ENCODE measurements around the gene C1orf159. TPM values are rescaled to one million over a fixed set of nuclear protein-coding genes. Genes with fewer than 3 reads are reported as not detected.

The C1orf159 gene
- total RNA-seq, 4 donors from 2014 or later = 6.9 to 19.6 (median 14.7) TPM

DNA sequence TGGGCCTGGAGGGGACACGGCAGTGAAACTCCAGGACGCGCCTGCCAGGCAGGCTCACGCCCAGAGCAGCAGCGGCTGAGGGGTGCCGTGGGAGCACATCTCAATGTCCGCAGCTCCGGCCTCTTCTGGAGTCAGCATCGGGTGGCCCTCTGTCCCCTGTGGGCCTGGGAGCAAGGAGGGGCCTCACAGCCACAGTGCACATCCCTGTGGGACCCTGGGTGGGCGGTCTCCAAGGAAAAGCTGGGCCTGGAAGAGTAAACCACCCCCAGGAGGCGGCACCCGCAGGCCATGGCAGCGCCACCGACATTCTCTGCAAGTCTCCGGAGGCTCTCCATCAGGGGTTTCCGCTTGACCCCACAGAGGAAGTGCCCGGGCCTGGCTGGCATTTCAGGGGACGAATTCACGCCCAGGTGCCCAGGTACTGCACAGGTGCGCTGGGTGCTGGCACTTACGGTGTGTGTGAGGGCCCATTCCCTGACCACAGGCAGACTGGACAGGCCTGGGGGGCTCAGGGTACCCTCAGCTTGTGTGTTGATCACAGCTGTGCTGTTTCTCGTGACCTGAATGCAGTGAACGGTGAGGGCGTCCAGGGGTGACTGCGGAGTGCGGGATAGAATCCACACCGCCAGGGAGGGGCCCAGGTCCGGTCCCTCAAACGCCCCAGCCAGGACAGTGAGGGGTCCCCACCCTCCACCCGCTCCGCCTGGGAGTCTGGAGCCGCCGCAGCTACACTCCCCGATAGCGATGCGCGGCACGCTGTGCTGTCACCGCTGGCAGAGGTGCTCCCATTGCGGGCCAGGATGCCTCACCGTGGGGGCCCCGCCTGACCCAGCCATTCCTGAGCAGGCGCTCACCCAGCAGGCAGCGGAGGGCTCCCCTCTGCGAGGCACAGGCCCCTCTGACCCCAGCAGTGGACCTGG is 25.2 kb downstream of the C1orf159 start:
- DNase-seq = no peak

DNA sequence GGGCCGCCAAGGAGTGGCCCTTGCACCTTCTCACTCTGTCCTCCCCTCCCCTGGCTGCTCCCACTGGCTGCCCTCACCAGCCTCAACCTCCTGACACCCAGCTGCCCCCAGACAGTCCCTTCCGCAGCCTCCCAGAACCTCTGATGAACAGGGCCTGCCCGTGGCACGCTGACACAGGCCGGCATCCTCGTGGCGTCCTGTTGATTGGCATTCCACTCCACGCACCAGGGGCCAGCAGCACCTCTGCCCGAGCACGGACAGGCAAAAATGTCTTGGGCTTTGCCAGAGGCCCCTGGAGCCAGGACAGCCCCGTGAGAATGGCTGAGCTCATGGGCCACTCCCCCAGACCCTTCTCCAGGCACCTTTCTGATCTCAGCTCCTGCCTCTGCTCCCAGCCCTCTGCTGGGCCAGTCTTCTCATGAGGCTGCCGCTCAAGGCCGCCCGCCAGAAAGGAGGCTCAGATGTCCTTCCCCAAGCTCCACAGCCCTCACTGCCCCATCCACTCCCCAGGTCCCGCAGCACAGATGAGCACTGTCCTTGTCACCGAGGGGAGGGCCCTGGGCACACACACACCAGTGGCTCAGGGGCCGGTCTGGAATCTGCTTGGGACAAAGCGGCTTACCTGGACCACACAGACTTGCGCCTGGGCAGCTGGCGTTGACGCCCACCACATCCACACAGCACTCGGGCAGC is 26.0 kb downstream of the C1orf159 start:
- 88 to 100% methylated on average over 4 to 6 of the region's 22 CpGs for WGBS, 2 donors
- intact Hi-C loops (cut with DNase I) = no loop called here
- Histone ChIP-seq H3K27ac (no peak overlapping the region), H3K36me3 (peaks cover 0 to 13% (median 0%) of the 10 kb centered on the region in 3 donors), H3K9me3 (no peaks in the 10 kb centered on the region), H3K4me1 (no peaks in the 10 kb centered on the region), H3K4me3 (no peak overlapping the region), H3K27me3 (no peaks in the 10 kb centered on the region)
- TF ChIP-seq, protein P1, sequence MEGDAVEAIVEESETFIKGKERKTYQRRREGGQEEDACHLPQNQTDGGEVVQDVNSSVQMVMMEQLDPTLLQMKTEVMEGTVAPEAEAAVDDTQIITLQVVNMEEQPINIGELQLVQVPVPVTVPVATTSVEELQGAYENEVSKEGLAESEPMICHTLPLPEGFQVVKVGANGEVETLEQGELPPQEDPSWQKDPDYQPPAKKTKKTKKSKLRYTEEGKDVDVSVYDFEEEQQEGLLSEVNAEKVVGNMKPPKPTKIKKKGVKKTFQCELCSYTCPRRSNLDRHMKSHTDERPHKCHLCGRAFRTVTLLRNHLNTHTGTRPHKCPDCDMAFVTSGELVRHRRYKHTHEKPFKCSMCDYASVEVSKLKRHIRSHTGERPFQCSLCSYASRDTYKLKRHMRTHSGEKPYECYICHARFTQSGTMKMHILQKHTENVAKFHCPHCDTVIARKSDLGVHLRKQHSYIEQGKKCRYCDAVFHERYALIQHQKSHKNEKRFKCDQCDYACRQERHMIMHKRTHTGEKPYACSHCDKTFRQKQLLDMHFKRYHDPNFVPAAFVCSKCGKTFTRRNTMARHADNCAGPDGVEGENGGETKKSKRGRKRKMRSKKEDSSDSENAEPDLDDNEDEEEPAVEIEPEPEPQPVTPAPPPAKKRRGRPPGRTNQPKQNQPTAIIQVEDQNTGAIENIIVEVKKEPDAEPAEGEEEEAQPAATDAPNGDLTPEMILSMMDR (IDR thresholded peaks at IDR 0.05) = no peak
- TF ChIP-seq POLR2A (IDR thresholded peaks at IDR 0.05) = no peak
- DNase-seq = no peak

More for the DNA sequence above, 25.2 kb downstream of the C1orf159 start:
- Histone ChIP-seq H3K4me3 (no peak overlapping the region), H3K36me3 (peaks cover 0 to 13% (median 0%) of the 10 kb centered on the region in 3 donors), H3K9me3 (no peaks in the 10 kb centered on the region), H3K4me1 (no peaks in the 10 kb centered on the region), H3K27ac (no peak overlapping the region), H3K27me3 (no peaks in the 10 kb centered on the region)
- 90 to 94% methylated on average over 2 to 21 of the region's 45 CpGs for WGBS, 2 donors
- intact Hi-C loops (cut with DNase I) = no loop called here
- TF ChIP-seq, protein P1 (IDR thresholded peaks at IDR 0.05) = no peak
- no peak for TF ChIP-seq POLR2A (IDR thresholded peaks at IDR 0.05)

DNA sequence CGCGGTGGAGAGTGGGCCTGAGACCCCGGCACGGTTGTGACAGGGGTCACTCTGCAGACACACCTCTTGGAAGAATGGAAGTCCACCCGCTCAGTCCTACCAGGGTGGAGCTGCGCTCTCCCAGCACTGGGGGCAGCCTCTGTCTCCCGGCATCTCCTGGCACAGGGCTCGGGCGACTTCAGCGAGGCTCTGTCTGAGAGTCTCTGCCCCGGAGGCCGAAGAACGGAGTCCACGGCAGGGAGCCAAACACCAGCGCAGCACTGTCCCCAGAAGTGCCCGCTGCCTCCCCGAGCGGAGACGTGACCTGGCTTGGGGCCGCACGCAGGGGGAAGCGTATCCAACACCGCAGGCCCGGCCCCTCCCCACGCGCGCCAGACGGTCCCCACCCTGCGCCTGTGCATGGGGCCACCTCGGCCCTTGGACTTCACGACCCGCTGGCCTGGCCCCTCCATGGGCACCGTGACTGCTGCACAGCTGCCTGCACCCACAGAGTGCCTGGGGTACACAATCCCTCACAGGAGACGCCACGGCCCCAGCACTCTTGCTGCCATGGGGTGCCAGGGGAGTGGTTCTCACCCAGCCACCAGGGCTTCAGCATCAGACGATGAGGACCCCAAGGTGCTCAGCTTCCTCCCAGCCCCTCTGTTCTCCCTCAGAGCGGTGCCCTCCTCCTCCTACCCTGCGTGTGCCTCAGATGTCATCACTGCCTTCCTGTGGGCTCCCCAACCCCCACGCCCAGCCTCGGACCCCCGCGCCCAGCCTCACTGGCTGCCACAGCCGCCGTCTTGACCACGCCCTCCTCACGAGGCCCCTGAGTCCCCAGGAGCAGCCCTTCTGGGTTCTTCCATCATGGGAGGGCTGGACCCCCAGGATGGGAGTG is 26.8 kb downstream of the C1orf159 start:
- Histone ChIP-seq H3K9me3 (no peaks in the 10 kb centered on the region), H3K36me3 (peaks cover 0 to 17% (median 0%) of the 10 kb centered on the region in 3 donors), H3K27me3 (no peaks in the 10 kb centered on the region), H3K4me3 (no peak overlapping the region), H3K4me1 (no peaks in the 10 kb centered on the region), H3K27ac (no peak overlapping the region)
- intact Hi-C loops (cut with DNase I) = no loop called here
- TF ChIP-seq POLR2A (IDR thresholded peaks at IDR 0.05) = no peak
- TF ChIP-seq, protein P1 (IDR thresholded peaks at IDR 0.05) = no peak
- 98% methylated on average over 9 of the region's 46 CpGs; no CpG with 5 or more reads in 1 of the 2 donors for WGBS, 2 donors
- no peak for DNase-seq

DNA sequence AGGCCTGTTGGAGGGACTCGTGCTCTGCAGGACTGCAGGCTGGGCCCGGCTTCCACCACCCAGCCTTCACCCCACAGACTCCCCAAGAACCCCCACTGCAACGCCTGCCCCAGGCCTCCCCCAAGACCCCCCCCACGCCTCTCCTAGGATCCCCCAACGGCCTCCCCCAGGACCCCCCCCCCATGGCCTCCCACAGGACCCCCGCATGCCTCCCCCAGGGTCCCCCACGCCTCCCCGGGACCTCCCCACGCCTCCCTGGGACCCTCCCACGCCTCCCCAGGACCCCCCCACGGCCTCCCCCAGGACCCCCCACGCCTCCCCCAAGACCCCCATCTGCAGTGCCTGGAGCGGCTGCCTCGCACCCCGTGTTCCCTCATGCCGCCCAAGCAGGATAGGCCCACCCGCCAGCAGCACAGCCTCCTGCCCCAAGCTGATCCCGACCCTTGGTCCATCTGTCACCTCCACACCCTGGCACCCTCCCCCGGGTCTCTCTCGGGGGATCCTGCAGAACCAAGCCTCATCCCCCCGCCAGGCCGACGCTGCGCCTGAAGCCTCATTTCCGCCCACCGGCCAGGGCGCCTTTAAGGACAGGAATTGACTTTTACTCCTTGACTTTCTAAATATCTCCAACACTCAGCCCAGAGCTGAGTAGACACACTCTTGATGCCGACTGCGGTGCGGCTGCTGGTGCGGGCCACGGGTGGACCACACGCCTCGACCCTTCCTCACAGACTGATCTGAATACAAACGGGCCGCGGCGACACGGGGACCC is 27.7 kb downstream of the C1orf159 start:
- TF ChIP-seq, protein P1 (IDR thresholded peaks at IDR 0.05) = no peak
- no peak for TF ChIP-seq POLR2A (IDR thresholded peaks at IDR 0.05)
- no peak for DNase-seq
- WGBS, 2 donors = 91 to 98% methylated on average over 7 to 23 of the region's 39 CpGs

More for the DNA sequence above, 27.7 kb downstream of the C1orf159 start:
- no peaks in the 10 kb centered on the region for H3K27me3 ChIP-seq
- no peak overlapping the region for H3K27ac ChIP-seq
- no peak overlapping the region for H3K4me3 ChIP-seq
- no peaks in the 10 kb centered on the region for H3K9me3 ChIP-seq
- intact Hi-C loops (cut with DNase I) = no loop called here
- no peaks in the 10 kb centered on the region for H3K4me1 ChIP-seq
- peaks cover 0 to 25% (median 0%) of the 10 kb centered on the region in 3 donors for H3K36me3 ChIP-seq

Data from esophagus squamous epithelium (tissue), 5 donors.